HepG2 (cell line): Measurements from ENCODE around the gene DDX59. TPM values are rescaled to one million over a fixed set of nuclear protein-coding genes. Genes with fewer than 3 reads are reported as not detected.

ENCODE experiments used
- DBP ChIP-seq: sonication (generic); formaldehyde crosslinking; IDR thresholded peaks from 2 replicates; pipeline ENCODE4 v1.4.0; 2020; ENCODE audit warnings: missing genetic modification reagents; ENCODE audit errors: not compliant biosample characterization
- HHEX ChIP-seq: IDR thresholded peaks from 2 replicates; pipeline ENCODE4 v1.6.1; 2016; ENCODE audit warnings: control low read depth
- HNRNPL ChIP-seq: fragments of 200-400 bp; formaldehyde crosslinking; IDR thresholded peaks from 2 replicates; pipeline ENCODE4 v1.6.1; 2017; ENCODE audit warnings: mild to moderate bottlenecking, low read depth, low read length
- KDM1A ChIP-seq: IDR thresholded peaks from 2 replicates; pipeline ENCODE4 v1.6.1; 2016; ENCODE audit warnings: missing compliant biosample characterization
- MEF2D ChIP-seq: sonication (generic); formaldehyde crosslinking; IDR thresholded peaks from 2 replicates; pipeline ENCODE4 v1.5.1; 2020; ENCODE audit warnings: mild to moderate bottlenecking, missing genetic modification reagents
- NR2F2 ChIP-seq: IDR thresholded peaks from 2 replicates; pipeline ENCODE4 v1.6.1; 2012; ENCODE audit warnings: low read depth, inconsistent platforms, borderline replicate concordance
- RXRB ChIP-seq: IDR thresholded peaks from 2 replicates; pipeline ENCODE4 v1.6.1; 2016; ENCODE audit warnings: borderline replicate concordance, missing genetic modification reagents, missing compliant biosample characterization
- STAT6 ChIP-seq: sonication (generic); formaldehyde crosslinking; IDR thresholded peaks from 2 replicates; pipeline ENCODE4 v1.4.0; 2020; ENCODE audit warnings: missing genetic modification reagents, mild to moderate bottlenecking, borderline replicate concordance
- TFE3 ChIP-seq: IDR thresholded peaks from 2 replicates; pipeline ENCODE4 v1.6.1; 2016
- ZKSCAN5 ChIP-seq: sonication (generic); formaldehyde crosslinking; IDR thresholded peaks from 2 replicates; pipeline ENCODE4 v1.5.1; 2020; ENCODE audit warnings: mild to moderate bottlenecking, missing genetic modification reagents
- ZMYM3 ChIP-seq: sonication (generic); formaldehyde crosslinking; IDR thresholded peaks from 2 replicates; pipeline ENCODE4 v1.5.1; 2020; ENCODE audit warnings: mild to moderate bottlenecking, missing genetic modification reagents
- ZNF580 ChIP-seq: IDR thresholded peaks from 2 replicates; pipeline ENCODE4 v1.6.1; 2016; ENCODE audit warnings: low read depth, borderline replicate concordance
- ZNF687 ChIP-seq: sonication (generic); formaldehyde crosslinking; IDR thresholded peaks from 2 replicates; pipeline ENCODE4 v1.5.1; 2020; ENCODE audit warnings: mild to moderate bottlenecking, missing genetic modification reagents, moderate library complexity
- polyA plus RNA-seq, 8 experiments: library from polyadenylated mRNA; depleted of rRNA in 3 of 8; stranded (reverse) in 7 of 8; unstranded in 1 of 8; fragments of >200 nt; fragmentation: Illumina TruSeq in 4 of 8; extraction: Trizol in 4 of 8; gene quantifications; 2 replicates each; pipeline versions ENCODE4 v1.2.1 to v1.2.3, GENCODE V29; 2011 to 2016; ENCODE audit warnings: low read depth in 4 of 8, missing spikeins in 1 of 8, mixed read lengths in 1 of 8; ENCODE audit not compliant: insufficient read depth in 1 of 8
- total RNA-seq, 5 experiments: library from RNA; depleted of rRNA; stranded (reverse); fragments of >200 nt; fragmentation: Illumina TruSeq; extraction: Trizol; gene quantifications; 2 replicates each; pipeline ENCODE4 v1.2.3, GENCODE V29; 2016; ENCODE audit warnings: low read depth in 1 of 5

DDX59 gene
- total and polyA plus RNA-seq, 2 of the 13 experiments (the other 11 are each of a cell fraction or from before 2014, with no cell fraction given): 12.1 to 14.8 TPM

- TF ChIP-seq DBP: peak; percentile 37
- TF ChIP-seq HHEX (CRISPR knock-in tag): no peak
- peak; percentile 44; the same call in 1 of the 2 replicates for TF ChIP-seq RXRB
- peak; percentile 68; the same call in 1 of the 2 replicates for TF ChIP-seq ZNF580
- TF ChIP-seq HNRNPL: 0 out of 2 replicates have a peak, but pooled peaks have one; percentile 56
- no peak; the same call in 1 of the 2 replicates for TF ChIP-seq STAT6 (CRISPR knock-in tag)
- TF ChIP-seq ZMYM3 (CRISPR knock-in tag): no peak
- TF ChIP-seq ZNF687 (CRISPR knock-in tag): peak; percentile 91
- no peak; the same call in 1 of the 2 replicates for TF ChIP-seq KDM1A
- no peak for TF ChIP-seq NR2F2
- peak; percentile 43; the same call in 1 of the 2 replicates for TF ChIP-seq MEF2D
- TF ChIP-seq TFE3 (CRISPR knock-in tag): no peak; the same call in none of the 2 replicates
- no peak for TF ChIP-seq ZKSCAN5 (CRISPR knock-in tag)
Measured at GRCh38 chr1:200669314-200670241, at the start of gene DDX59 (continued).
